ENCODE data around the gene GNB1. TPM values are rescaled to one million over a fixed set of nuclear protein-coding genes. Genes with fewer than 3 reads are reported as not detected.

GNB1 gene
- total and polyA plus RNA-seq, 7 donors, result 32.3 to 100 (median 70.1) TPM

- ATAC-seq (no peak), DNase-seq (no peak)
- WGBS, 3 donors, result 97 to 100% (median 99%) methylated on average over 1 of the region's 1 CpG
- no peaks in the 10 kb centered on the region for H3K9me3 ChIP-seq
- no peaks in the 10 kb centered on the region for H3K27me3 ChIP-seq (ENCODE audit: insufficient read depth in 3 of 3, low read length in 2 of 3)
- TF ChIP-seq CTCF (IDR thresholded peaks at IDR 0.05), result no peak
- no peak overlapping the region for H3K27ac ChIP-seq
- peaks cover 4 to 71% of the 10 kb centered on the region in 2 donors for H3K36me3 ChIP-seq (ENCODE audit: insufficient read depth in 1 of 2, low read depth in 1 of 2)
- peaks cover 23% of the 10 kb centered on the region for H3K4me1 ChIP-seq
- H3K4me3 ChIP-seq, result no peak overlapping the region
- intact Hi-C loops (cut with DNase I), result no loop called here
Measured at GRCh38 chr1:1802871-1803270, 88.0 kb downstream of the GNB1 start.

GRCh38 chr1:1799716-1800115, 91.2 kb downstream of the GNB1 start:
- H3K4me1 ChIP-seq, result peaks cover 16% of the 10 kb centered on the region
- H3K36me3 ChIP-seq (ENCODE audit: insufficient read depth in 1 of 2, low read depth in 1 of 2), result peaks cover 8 to 81% of the 10 kb centered on the region in 2 donors
- peak; percentile 42 to 51 (median 50) for ATAC-seq
- no peak for DNase-seq
- no peaks in the 10 kb centered on the region for H3K27me3 ChIP-seq (ENCODE audit: insufficient read depth in 3 of 3, low read length in 2 of 3)
- H3K4me3 ChIP-seq, result no peak overlapping the region
- 44 to 62% (median 58%) methylated on average over 5 of the region's 5 CpGs for WGBS, 3 donors
- H3K9me3 ChIP-seq, result no peaks in the 10 kb centered on the region
- intact Hi-C loops (cut with DNase I), result loop anchor here in 1 of 2 donors (5.0 kb wide), 1 partner anchor 38 kb away; no protein-coding TSS in a partner anchor
- no peak overlapping the region for H3K27ac ChIP-seq
- no peak for TF ChIP-seq CTCF (IDR thresholded peaks at IDR 0.05)

- no peak for DNase-seq
- Histone ChIP-seq H3K9me3 (no peaks in the 10 kb centered on the region), H3K27ac (no peak overlapping the region), H3K27me3 (ENCODE audit: insufficient read depth in 3 of 3, low read length in 2 of 3) (no peaks in the 10 kb centered on the region), H3K4me1 (peaks cover 16% of the 10 kb centered on the region), H3K36me3 (ENCODE audit: insufficient read depth in 1 of 2, low read depth in 1 of 2) (peaks cover 6 to 81% of the 10 kb centered on the region in 2 donors), H3K4me3 (no peak overlapping the region)
- no peak for ATAC-seq
- WGBS, 3 donors, result 92 to 95% (median 94%) methylated on average over 11 of the region's 11 CpGs
- intact Hi-C loops (cut with DNase I), result loop anchor here in 1 of 2 donors (5.0 kb wide), 1 partner anchor 39 kb away; no protein-coding TSS in a partner anchor
- no peak for TF ChIP-seq CTCF (IDR thresholded peaks at IDR 0.05)
Measured at GRCh38 chr1:1797731-1798341, 93.1 kb downstream of the GNB1 start.

- Histone ChIP-seq H3K4me3 (no peak overlapping the region), H3K27me3 (ENCODE audit: insufficient read depth in 3 of 3, low read length in 2 of 3) (no peaks in the 10 kb centered on the region), H3K27ac (no peak overlapping the region), H3K9me3 (no peaks in the 10 kb centered on the region), H3K36me3 (ENCODE audit: insufficient read depth in 1 of 2, low read depth in 1 of 2) (peaks cover 6 to 81% of the 10 kb centered on the region in 2 donors), H3K4me1 (peaks cover 16% of the 10 kb centered on the region)
- WGBS, 3 donors, result 85 to 94% (median 92%) methylated on average over 5 of the region's 5 CpGs
- DNase-seq (no peak), ATAC-seq (no peak)
- peak; percentile 6 for TF ChIP-seq CTCF (IDR thresholded peaks at IDR 0.05)
- intact Hi-C loops (cut with DNase I), result loop anchor here in 1 of 2 donors (5.0 kb wide), 1 partner anchor 41 kb away; no protein-coding TSS in a partner anchor
Measured at GRCh38 chr1:1796466-1796865, 94.4 kb downstream of the GNB1 start.
